Activated CD8-positive, alpha-beta memory T cell treated with anti-CD3 and anti-CD28 coated beads for 1 hour (primary cell): ENCODE measurements around the gene MMP19.
"Not testable (repeated sequence)": the region's sequence is repeated elsewhere in the genome, so short reads cannot be mapped to it uniquely, and the experiment has no call there.

ENCODE experiments used
- DNase-seq, 2 donors: peaks; one replicate each; pipeline ENCODE4 v3.0.0-alpha.2; 2020; ENCODE audit warnings: low read depth in 1 of 2; ENCODE audit errors: extremely low read depth in 1 of 2

Gene MMP19

GRCh38 chr12:55844961-55845360 is 2.2 kb upstream of the MMP19 start:
- DNase-seq = no peak

- no peak for DNase-seq
Measured at GRCh38 chr12:55843431-55843830, 695 bp upstream of the MMP19 start.

- no peak for DNase-seq
Measured at GRCh38 chr12:55840581-55841351, 2.0 kb downstream of the MMP19 start.

- no peak for DNase-seq
Measured at GRCh38 chr12:55839345-55840140, 3.2 kb downstream of the MMP19 start.

GRCh38 chr12:55838361-55838760 is 4.4 kb downstream of the MMP19 start:
- DNase-seq = no peak

GRCh38 chr12:55834400-55834799 is 8.3 kb downstream of the MMP19 start:
- not testable (repeated sequence) for DNase-seq

GRCh38 chr12:55833056-55833455 is 9.7 kb downstream of the MMP19 start:
- DNase-seq = no peak

- DNase-seq = no peak
Measured at GRCh38 chr12:55831447-55831815, 11.3 kb downstream of the MMP19 start.

- peak in 1 of 2 donors; percentile 40 for DNase-seq
Measured at GRCh38 chr12:55830601-55831446, 11.9 kb downstream of the MMP19 start.

- no peak for DNase-seq
Measured at GRCh38 chr12:55829967-55830600, 12.7 kb downstream of the MMP19 start.

- DNase-seq = no peak
Measured at GRCh38 chr12:55828357-55828756, 14.4 kb downstream of the MMP19 start.

GRCh38 chr12:55827806-55828205 is 14.9 kb downstream of the MMP19 start:
- DNase-seq = no peak

- no peak for DNase-seq
Measured at GRCh38 chr12:55824726-55825125, 18.0 kb downstream of the MMP19 start.

- no peak for DNase-seq
Measured at GRCh38 chr12:55823419-55823818, 19.3 kb downstream of the MMP19 start.

GRCh38 chr12:55822228-55822627 is 20.5 kb downstream of the MMP19 start:
- no peak for DNase-seq

GRCh38 chr12:55820679-55821078 is 22.1 kb downstream of the MMP19 start:
- no peak for DNase-seq

- DNase-seq = no peak
Measured at GRCh38 chr12:55818886-55819285, 23.9 kb downstream of the MMP19 start.

GRCh38 chr12:55818140-55818728 is 24.5 kb downstream of the MMP19 start:
- DNase-seq = no peak

GRCh38 chr12:55817345-55818139 is 25.2 kb downstream of the MMP19 start, which contains the start of the genes ORMDL2 and SARNP:
Gene ORMDL2, plus strand, starts transcription at chr12:55818041. Its CDS starts 959 bp downstream, at chr12:55819000.
Gene SARNP, minus strand, starts transcription at chr12:55817724. Its CDS starts 23 bp downstream, at chr12:55817701.
- DNase-seq = peak; percentile 87 to 92
